Esophagus muscularis mucosa (tissue), 3 donors: Measurements from ENCODE around the gene IDH3A.

Experiments used
- CTCF ChIP-seq, 3 experiments: fragments of 200-600 bp in 2 of 3; fragments of 450-650 bp in 1 of 3; sonication (generic) in 2 of 3; IDR thresholded peaks; one replicate each; pipeline ENCODE4 v1.5.1; 2017 to 2019; ENCODE audit warnings: antibody characterized with exemption in 3 of 3, mild to moderate bottlenecking in 2 of 3, moderate library complexity in 1 of 3
- POLR2A ChIP-seq: fragments of 450-650 bp; IDR thresholded peaks from one replicate; pipeline ENCODE4 v1.6.1; 2017; ENCODE audit warnings: antibody characterized with exemption, moderate library complexity, mild to moderate bottlenecking, low read depth
- POLR2AphosphoS5 ChIP-seq, 2 donors: sonication (generic); formaldehyde crosslinking; IDR thresholded peaks; one replicate each; pipeline ENCODE4 v1.6.1; 2017; ENCODE audit warnings: antibody characterized with exemption in 2 of 2

GRCh38 chr15:78204351-78205309 lies 55.5 kb downstream of the IDH3A start:
- TF ChIP-seq POLR2A (no peak), CTCF (IDR thresholded peaks at IDR 0.05) (no peak), POLR2AphosphoS5 (IDR thresholded peaks at IDR 0.05) (no peak)
